NCI-H2171 (cell line): ENCODE measurements around the gene SLC35E2B.

Experiments
- DNase-seq: peaks from one replicate; lab custom pipeline; 2025; lab: John Stamatoyannopoulos, UW

SLC35E2B gene

DNA sequence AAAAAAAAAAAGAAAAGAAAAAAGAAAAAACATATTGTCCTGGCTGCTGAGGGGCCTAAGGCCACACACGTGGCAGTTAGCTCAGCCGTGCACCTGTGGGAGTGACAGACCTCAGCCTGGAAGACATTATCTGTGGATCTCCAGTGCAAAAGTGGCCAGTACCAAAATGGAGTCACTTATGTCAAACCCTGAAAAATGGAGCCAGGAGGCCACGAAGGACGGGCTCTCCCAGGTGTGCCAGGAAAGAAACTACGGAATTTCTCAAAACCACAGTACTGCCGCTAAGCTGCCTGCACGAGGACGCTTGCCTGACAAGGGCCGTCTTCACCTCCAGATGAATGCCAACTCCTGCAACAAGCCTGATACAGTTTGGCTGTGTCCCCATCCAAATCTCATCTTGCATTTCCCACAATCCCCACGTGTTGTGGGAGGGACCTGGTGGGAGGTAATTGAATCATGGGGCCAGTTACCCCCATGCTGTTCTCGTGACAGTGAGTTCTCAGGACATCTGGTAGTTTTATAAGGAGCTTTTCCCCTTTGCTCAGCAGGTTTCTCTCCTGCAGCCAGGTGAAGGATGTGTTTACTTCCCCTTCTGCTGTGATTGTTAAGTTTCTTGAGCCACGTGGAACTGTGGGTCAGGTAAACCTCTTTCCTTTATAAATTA, 82.6 kb downstream of the SLC35E2B start:
- DNase-seq, result no peak
